A204.1 (cell line): ENCODE data around the gene KLHL30.
"Not testable (repeated sequence)": the region's sequence is repeated elsewhere in the genome, so short reads cannot be mapped to it uniquely, and the experiment has no call there.

Experiments
- FAIRE-seq: peaks from 2 replicates; lab custom pipeline; 2012; peaks lifted over from hg19 to GRCh38; lab: Jason Lieb, UNC

KLHL30 gene

DNA sequence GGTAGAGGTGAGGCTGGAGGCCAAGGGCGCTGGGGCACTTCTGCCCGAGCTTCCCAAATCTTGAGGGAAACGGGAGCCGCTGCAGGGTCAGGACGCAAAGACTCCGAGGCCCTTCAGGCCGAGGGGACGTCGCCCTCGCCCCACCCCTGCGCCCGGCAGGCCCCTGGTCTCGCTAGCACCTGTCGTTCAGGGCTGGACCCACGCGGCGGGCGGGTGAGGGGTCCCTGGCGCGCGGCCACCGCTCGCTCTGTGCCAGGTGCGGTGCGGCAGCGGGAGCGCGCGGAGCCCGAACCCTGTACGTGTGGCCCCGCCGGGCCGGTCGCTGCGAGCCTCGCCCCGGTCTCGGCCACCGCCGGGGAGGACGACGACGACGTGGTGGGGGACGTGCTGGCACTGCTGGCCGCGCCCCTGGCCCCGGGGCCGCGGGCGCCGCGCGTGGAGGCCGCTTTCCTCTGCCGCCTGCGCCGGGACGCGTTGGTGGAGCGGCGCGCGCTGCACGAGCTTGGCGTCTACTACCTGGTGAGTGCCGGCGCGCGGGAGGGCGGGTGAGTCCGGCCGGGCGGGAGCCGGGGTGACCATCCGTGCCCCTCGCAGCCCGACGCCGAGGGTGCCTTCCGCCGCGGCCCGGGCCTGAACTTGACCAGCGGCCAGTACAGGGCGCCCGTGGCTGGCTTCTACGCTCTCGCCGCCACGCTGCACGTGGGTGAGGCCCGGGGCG, 25.2 kb downstream of the KLHL30 start:
- no peak for FAIRE-seq

GRCh38 chr2:238164906-238165287, 26.4 kb downstream of the KLHL30 start:
- no peak for FAIRE-seq

- FAIRE-seq: no peak
Measured at GRCh38 chr2:238165288-238165921, 26.9 kb downstream of the KLHL30 start.

- no peak for FAIRE-seq
Measured at GRCh38 chr2:238166391-238167343, 28.2 kb downstream of the KLHL30 start.

GRCh38 chr2:238167344-238167715, 28.9 kb downstream of the KLHL30 start:
- FAIRE-seq: no peak

- FAIRE-seq: no peak
Measured at GRCh38 chr2:238167761-238168160, 29.3 kb downstream of the KLHL30 start.

DNA sequence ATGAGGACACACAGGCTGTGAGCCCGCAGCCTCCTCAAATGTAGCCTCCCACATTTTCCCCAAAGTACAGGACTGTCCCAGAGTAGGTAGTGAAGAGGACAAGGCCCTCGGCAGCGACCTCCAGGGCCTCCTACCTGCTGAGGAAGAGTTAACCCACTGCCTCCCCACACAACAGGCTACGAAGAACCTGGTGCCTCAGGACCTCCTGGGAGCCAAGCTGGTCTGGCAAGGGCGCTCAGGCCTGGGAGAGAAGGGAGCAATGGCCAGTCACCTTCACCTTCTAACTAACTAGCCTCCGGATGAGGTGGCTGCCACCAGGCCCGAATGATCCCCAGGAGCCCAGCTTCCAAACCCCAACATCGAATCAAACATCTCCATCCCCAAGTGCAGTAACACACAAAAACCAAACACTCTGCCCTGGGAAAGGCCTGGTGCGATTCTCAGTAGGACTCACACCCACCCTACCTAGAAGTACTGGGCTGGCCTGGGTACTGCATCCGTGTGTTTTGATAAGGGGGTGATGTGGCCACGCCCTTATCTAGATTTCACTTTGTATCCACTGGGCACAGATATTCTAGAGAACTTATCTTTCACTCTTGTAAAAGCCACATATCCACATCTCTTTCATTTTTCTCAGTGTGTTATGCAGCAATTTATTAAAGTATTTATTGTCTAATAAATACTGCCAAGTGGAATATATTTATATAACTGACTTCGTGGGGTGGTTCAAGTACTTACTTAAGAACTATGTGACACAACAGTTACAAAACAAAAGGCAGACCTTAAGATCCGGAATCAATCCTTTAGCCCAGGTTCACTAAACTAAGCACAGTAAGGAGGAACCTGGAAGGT, 30.0 kb downstream of the KLHL30 start:
- no peak for FAIRE-seq

DNA sequence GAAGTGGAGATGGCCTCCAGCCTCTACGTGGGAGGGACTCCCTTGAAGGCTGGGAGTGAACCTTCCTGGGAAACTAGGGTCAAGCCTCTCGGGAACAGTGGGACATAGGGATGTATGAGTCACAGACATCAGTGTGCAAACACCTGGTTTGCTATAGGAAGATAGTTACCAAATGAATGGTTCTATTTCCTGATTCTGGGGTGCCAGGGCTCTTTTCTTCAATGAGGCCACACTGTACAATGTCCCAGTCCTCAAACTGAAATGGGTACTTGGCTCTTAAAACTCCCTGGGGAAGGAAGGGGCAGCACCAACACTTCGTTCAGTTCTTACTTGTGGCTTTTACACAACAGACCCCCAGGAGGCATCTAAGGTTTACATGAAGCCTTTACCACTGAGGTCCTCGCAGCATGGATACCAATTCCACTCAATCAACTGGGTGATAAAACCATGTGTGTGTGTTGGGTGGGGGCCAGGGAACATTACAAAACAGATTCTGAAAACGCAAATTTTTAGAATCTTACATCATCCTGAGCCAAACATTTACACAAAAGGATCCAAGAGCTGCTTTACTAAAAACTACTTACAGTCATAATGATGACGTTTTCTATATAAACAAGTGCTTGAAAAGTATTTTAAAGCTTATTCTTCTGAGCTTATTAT, 30.7 kb downstream of the KLHL30 start:
- no peak for FAIRE-seq

GRCh38 chr2:238169708-238170251, 31.3 kb downstream of the KLHL30 start:
- no peak for FAIRE-seq

DNA sequence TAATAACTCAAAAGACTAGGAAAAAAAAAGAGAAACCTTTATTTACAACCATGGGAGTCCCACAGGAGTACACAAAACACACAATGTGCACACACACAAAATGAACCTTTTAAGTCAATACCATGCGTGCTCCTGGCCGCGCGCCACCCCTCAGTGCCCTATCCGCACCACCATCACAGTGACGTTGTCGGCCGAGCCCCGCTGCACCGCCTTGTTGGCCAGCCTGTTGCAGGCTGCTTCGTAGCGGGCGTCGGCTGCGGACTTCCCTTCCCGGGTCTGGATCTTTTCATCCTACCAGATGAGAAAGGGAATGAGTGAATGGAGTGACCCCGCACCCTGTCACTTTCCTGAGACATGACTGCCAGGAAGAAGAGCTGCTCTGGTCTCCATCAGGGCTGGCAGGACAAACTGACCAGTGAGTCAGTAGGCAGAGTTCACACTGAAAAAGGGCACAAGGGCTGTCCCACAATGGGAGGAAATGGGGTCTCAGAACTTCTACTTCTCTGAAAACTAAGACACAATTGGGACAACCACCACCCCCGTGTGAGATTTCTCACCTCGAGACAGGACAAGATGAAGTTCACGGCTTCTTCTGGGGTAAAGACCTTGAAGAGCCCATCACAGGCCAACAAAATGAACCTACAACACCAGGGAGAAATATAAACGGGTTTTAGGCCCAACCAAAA, 32.1 kb downstream of the KLHL30 start:
- no peak for FAIRE-seq

DNA sequence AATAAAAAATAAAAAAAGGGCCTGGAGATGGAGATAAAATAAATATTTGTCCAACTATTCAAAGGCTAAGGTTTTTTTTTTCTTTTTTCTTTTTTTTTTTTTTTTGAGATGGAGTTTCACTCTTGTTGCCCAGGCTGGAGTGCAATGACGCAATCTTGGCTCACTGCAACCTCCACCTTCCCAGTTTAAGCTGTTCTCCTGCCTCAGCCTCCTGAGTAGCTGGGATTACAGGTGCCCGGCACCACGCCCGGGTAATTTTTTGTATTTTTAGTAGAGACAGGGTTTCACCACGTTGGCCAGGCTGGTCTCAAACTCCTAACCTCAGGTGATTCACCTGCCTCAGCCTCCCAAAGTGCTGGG, 32.6 kb downstream of the KLHL30 start:
- FAIRE-seq: not testable (repeated sequence)

GRCh38 chr2:238171575-238172187, 33.2 kb downstream of the KLHL30 start:
- no peak for FAIRE-seq

GRCh38 chr2:238172439-238172838, 34.0 kb downstream of the KLHL30 start:
- FAIRE-seq: no peak

DNA sequence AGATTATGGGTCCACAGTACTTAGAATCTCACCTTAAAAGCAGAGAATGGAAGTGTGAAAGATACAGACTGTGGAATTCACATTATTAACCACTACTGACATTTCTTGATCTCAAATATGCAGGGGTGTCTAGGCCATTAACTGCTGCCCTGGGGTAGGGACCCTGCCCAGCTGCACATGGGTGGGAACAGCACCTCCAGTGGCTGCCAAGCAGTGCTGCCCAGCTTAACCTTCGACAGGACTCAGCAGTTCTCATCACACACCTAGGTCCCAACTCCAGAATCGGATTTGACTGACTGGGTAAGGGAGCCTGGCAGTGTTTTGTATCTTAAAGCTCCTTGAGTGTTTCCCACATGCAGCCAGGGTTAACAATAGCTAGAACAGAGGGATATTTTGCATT, 35.2 kb downstream of the KLHL30 start:
- no peak for FAIRE-seq

- no peak for FAIRE-seq
Measured at GRCh38 chr2:238174291-238174690, 35.8 kb downstream of the KLHL30 start.

GRCh38 chr2:238174701-238175100, 36.2 kb downstream of the KLHL30 start:
- FAIRE-seq: no peak

DNA sequence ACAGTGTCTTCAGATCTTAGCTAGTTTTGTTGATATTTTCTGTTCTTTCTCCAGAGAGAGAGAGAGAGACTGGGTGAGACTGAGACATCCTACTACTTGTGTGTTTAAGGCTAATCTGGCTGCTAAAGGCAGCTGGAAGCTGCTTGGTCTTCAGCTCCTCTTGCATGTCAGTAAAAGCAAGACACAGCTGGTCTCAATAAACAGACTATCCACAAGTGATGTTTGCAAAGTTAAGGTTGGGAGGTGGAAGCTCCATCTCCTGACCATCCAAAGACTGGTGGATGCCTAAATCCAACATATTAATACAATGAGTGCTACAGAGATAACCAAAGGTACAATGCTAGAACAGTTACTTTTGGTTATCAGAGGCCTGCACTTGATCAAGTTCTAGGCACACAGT, 38.1 kb downstream of the KLHL30 start:
- FAIRE-seq: no peak

- FAIRE-seq: no peak
Measured at GRCh38 chr2:238180554-238180953, 42.1 kb downstream of the KLHL30 start.

DNA sequence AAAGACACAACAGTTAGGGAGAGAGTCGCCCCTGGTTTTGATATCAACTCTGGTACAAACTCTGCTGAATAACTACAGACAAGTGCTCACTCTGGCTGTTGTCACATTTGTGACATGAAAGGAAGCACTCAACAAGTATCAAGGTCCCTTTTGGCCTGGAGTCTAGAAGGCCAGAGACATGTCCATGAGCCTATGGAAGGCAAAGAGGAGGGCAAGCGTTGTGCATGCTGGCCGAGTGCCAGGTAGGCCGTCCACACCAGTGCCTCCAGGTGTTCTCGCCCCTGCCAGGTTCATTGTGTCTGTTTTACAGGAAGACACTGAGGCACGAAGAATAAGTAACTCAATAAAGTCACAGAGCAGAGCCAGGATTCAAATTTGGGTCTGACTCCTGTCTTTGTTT, 43.9 kb downstream of the KLHL30 start:
- FAIRE-seq: no peak

DNA sequence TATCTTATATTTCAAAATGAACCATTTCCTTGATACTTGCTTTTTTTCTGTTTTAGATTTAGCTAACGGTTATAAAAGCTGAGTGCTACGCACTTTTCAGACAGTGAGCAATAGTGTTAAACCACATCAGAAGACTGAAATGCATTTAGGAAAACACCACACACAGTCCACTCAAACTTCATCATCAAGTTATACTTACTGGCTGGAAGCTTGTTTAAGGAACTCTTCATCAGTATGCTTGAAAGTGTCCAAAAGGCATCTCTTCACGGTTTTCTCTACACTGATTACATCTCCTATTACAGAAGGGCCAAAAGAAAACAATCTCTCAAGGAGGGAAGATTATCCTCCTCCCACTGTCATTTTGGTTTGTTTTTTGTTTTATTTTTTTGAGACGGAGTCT, 45.4 kb downstream of the KLHL30 start:
- FAIRE-seq: no peak
